Measurements from ENCODE around the gene TRPV6.
A peak's percentile ranks its signal among the peaks of the same experiment; 100 is the strongest.

DNA sequence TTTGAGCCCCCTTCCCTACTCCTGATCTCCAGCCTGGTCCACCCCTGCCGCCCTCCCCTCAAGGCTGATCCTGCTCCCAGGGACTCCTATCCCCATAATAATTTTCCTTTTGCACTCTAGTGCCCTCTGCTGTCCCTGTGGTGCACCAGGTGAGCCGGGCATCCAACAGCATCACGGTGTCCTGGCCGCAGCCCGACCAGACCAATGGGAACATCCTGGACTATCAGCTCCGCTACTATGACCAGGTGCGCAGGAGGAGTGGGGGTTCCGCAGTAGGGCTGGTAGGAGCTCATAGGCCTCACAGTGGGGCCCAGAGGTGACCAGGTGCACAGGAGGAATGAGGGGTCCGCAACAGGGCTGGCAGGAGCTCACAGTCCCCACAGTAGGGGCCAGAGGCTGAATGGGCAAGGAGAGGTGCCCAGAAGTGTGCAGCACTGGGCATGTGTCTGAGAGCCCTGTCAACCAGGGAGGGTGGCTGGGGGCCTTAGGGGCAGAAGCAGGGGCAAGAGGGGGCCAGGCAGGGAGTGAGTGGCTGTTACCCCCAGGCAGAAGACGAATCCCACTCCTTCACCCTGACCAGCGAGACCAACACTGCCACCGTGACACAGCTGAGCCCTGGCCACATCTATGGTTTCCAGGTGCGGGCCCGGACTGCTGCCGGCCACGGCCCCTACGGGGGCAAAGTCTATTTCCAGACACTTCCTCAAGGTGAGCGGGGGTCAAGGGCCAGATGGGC lies 19.0 kb downstream of the TRPV6 start:
- TF ChIP-seq, protein P1, sequence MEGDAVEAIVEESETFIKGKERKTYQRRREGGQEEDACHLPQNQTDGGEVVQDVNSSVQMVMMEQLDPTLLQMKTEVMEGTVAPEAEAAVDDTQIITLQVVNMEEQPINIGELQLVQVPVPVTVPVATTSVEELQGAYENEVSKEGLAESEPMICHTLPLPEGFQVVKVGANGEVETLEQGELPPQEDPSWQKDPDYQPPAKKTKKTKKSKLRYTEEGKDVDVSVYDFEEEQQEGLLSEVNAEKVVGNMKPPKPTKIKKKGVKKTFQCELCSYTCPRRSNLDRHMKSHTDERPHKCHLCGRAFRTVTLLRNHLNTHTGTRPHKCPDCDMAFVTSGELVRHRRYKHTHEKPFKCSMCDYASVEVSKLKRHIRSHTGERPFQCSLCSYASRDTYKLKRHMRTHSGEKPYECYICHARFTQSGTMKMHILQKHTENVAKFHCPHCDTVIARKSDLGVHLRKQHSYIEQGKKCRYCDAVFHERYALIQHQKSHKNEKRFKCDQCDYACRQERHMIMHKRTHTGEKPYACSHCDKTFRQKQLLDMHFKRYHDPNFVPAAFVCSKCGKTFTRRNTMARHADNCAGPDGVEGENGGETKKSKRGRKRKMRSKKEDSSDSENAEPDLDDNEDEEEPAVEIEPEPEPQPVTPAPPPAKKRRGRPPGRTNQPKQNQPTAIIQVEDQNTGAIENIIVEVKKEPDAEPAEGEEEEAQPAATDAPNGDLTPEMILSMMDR (conservative IDR thresholded peaks at IDR 0.05 in 1 of 2, IDR thresholded peaks at IDR 0.05 in 1 of 2; ENCODE audit: low read depth in 1 of 2, low read length in 2 of 2): peak; percentile 30 to 59
- no peak for TF ChIP-seq EZH2 (IDR thresholded peaks at IDR 0.05; ENCODE audit: low read length, missing control alignments)

Data from fibroblast of lung (primary cell).